GM12878 (cell line): ENCODE results near the gene PERCC1. TPM values are rescaled to one million over a fixed set of nuclear protein-coding genes. Genes with fewer than 3 reads are reported as not detected.

Experiments
- ATAC-seq: fragments of 200-7000 bp; cut with Tn5 transposase; 3 replicates; pipeline ENCODE4 v1.9.1; 2020; ENCODE audit warnings: mild to moderate bottlenecking, moderate library complexity
- BruUV-seq: library from RNA; stranded (reverse); fragments of 400-500 nt; replicated peaks from 2 replicates; lab custom pipeline; 2021; lab: Mats Ljungman, UMichigan
- CTCF ChIA-PET: fragments of 300-600 bp; sonication (Branson Sonifier 250); formaldehyde crosslinking; extraction: SDS; loops from one replicate; lab custom pipeline; 2021; ENCODE audit warnings: inconsistent platforms; lab: Yijun Ruan, JAX
- POLR2A ChIA-PET: fragments of 350-600 bp; formaldehyde crosslinking; extraction: SDS; loops from one replicate; lab custom pipeline; 2021; ENCODE audit warnings: inconsistent platforms; lab: Charles Lee
- RAD21 ChIA-PET: fragments of 300-600 bp; sonication (Branson Sonifier 250); formaldehyde crosslinking; loops from one replicate; lab custom pipeline; 2023; ENCODE audit warnings: antibody characterized with exemption; ENCODE audit not compliant: unreplicated experiment; lab: Charles Lee
- SMC1A ChIA-PET: fragments of 300-600 bp; sonication (Branson Sonifier 250); formaldehyde crosslinking; loops from one replicate; lab custom pipeline; 2023; ENCODE audit not compliant: unreplicated experiment, uncharacterized antibody; lab: Charles Lee
- DNase-seq: peaks from one replicate; pipeline ENCODE4 v3.0.0-alpha.2; 2011; ENCODE audit warnings: low read depth, low spot score
- FAIRE-seq: peaks from 3 replicates; lab custom pipeline; 2011; peaks lifted over from hg19 to GRCh38; lab: Jason Lieb, UNC
- H2AFZ ChIP-seq: 2 replicates; pipeline ENCODE4 v1.6.0; 2011; ENCODE audit warnings: low read depth, low read length, control low read depth; ENCODE audit not compliant: control insufficient read depth
- H3K27ac ChIP-seq: 2 replicates; pipeline ENCODE4 v1.5.1; 2011; ENCODE audit warnings: control low read depth; ENCODE audit not compliant: control insufficient read depth, insufficient read depth
- H3K27me3 ChIP-seq, 2 experiments: replicated peaks in 1 of 2; 2 replicates each; pipeline versions ENCODE4 v1.6.0 to v1.6.1; 2011; ENCODE audit warnings: low read length in 1 of 2; ENCODE audit not compliant: control insufficient read depth in 2 of 2, insufficient read depth in 2 of 2
- H3K36me3 ChIP-seq, 2 experiments: 2 replicates each; pipeline ENCODE4 v1.5.1; 2011; ENCODE audit warnings: low read length in 1 of 2; ENCODE audit not compliant: control insufficient read depth in 2 of 2, insufficient read depth in 2 of 2
- H3K4me1 ChIP-seq: 2 replicates; pipeline ENCODE4 v1.6.1; 2011; ENCODE audit warnings: mild to moderate bottlenecking, low read length, moderate library complexity, mixed read lengths; ENCODE audit not compliant: control insufficient read depth, insufficient read depth
- H3K4me2 ChIP-seq: 2 replicates; pipeline ENCODE4 v1.6.0; 2011; ENCODE audit warnings: control low read depth; ENCODE audit not compliant: control insufficient read depth, insufficient read depth
- H3K4me3 ChIP-seq: fragments of 200-600 bp; sonication (generic); 2 replicates; pipeline ENCODE4 v1.5.1; 2016
- H3K79me2 ChIP-seq: 2 replicates; pipeline ENCODE4 v1.6.0; 2011; ENCODE audit warnings: low read length; ENCODE audit not compliant: control insufficient read depth, insufficient read depth
- H3K9ac ChIP-seq: 2 replicates; pipeline ENCODE4 v1.8.0; 2011; ENCODE audit warnings: low read length, control low read depth, mixed read lengths; ENCODE audit not compliant: control insufficient read depth, insufficient read depth
- H3K9me3 ChIP-seq: replicated peaks from 3 replicates; pipeline ENCODE4 v1.5.1; 2011; ENCODE audit warnings: mild to moderate bottlenecking, low read length; ENCODE audit not compliant: control insufficient read depth, insufficient read depth
- H4K20me1 ChIP-seq: 2 replicates; pipeline ENCODE4 v1.6.0; 2011; ENCODE audit not compliant: control insufficient read depth, insufficient read depth
- BCLAF1 ChIP-seq: fragments of 450-650 bp; IDR thresholded peaks from 2 replicates; pipeline ENCODE4 v1.6.1; 2017; ENCODE audit warnings: antibody characterized with exemption, mild to moderate bottlenecking, moderate library complexity
- ESRRA ChIP-seq: IDR thresholded peaks from 2 replicates; pipeline ENCODE4 v1.6.1; 2012; ENCODE audit warnings: mild to moderate bottlenecking, low read length, improper control_type of control experiment
- HSF1 ChIP-seq: fragments of 150-350 bp; IDR thresholded peaks from 2 replicates; pipeline ENCODE4 v1.6.1; 2014; ENCODE audit warnings: mild to moderate bottlenecking, low read depth, low read length
- NBN ChIP-seq: fragments of 450-650 bp; IDR thresholded peaks from 2 replicates; pipeline ENCODE4 v1.6.1; 2016
- RBBP5 ChIP-seq: fragments of 200-600 bp; sonication (generic); conservative IDR thresholded peaks from 2 replicates; pipeline ENCODE4 v1.6.1; 2016
- SPI1 ChIP-seq: IDR thresholded peaks from 2 replicates; pipeline ENCODE4 v1.6.1; 2011; ENCODE audit warnings: low read depth, mild to moderate bottlenecking, low read length, moderate library complexity, borderline replicate concordance; ENCODE audit not compliant: insufficient read depth
- ZBED1 ChIP-seq: IDR thresholded peaks from 2 replicates; pipeline ENCODE4 v1.6.1; 2016; ENCODE audit warnings: borderline replicate concordance
- whole genome bisulfite sequencing: methylation state at CpG from one replicate; pipeline ENCODE4 v1.1.6; 2016; ENCODE audit warnings: low lambda C conversion rate; ENCODE audit not compliant: insufficient replicate concordance, insufficient coverage; ENCODE audit errors: missing lambda C conversion rate; 5-methylcytosine and 5-hydroxymethylcytosine counted together
- in situ Hi-C: fragments of 300-500 bp; cut with MboI; formaldehyde crosslinking; loops from 9 replicates; pipeline ENCODE4 v1.14.3; 2018; ENCODE audit warnings: mixed read lengths
- intact Hi-C: fragments of 100-400 bp; cut with micrococcal nuclease; formaldehyde crosslinking; loops from one replicate; pipeline ENCODE4 v1.14.2; 2022; ENCODE audit not compliant: unreplicated experiment
- polyA plus RNA-seq, 11 experiments: library from polyadenylated mRNA; depleted of rRNA in 4 of 11; unstranded in 6 of 11; stranded (reverse) in 5 of 11; fragments of >200 nt; fragmentation: Nextera tagmentation in 4 of 11; fragmentation: Illumina TruSeq in 1 of 11; extraction: Ambion mirVana in 4 of 11; extraction: Trizol in 1 of 11; gene quantifications; 1 replicate in 1 of 11; 2 replicates in 10 of 11; pipeline versions ENCODE4 v1.2.1 to v1.2.3, GENCODE V29; 2011 to 2016; ENCODE audit warnings: inconsistent platforms in 2 of 11, missing spikeins in 2 of 11, low read depth in 1 of 11
- total RNA-seq, 4 experiments: library from RNA; depleted of rRNA in 3 of 4; stranded (reverse); fragments of >200 nt in 3 of 4; fragmentation: Illumina TruSeq in 1 of 4; extraction: Trizol in 1 of 4; gene quantifications; 2 replicates each; pipeline versions ENCODE4 v1.2.1 to v1.2.3, GENCODE V29; 2013 to 2021

PERCC1 gene
- total and polyA plus RNA-seq, 10 of the 15 experiments (the other 5 are each of a cell fraction or from before 2014, with no cell fraction given), result not detected

- Histone ChIP-seq H3K27me3 (peaks cover 0 to 10% of the 10 kb centered on the region in 2 experiments), H3K9me3 (no peaks in the 10 kb centered on the region), H4K20me1 (no peaks in the 10 kb centered on the region; the same call in 1 of the 2 replicates), H3K79me2 (no peaks in the 10 kb centered on the region), H3K9ac (no peak overlapping the region), H3K4me1 (no peaks in the 10 kb centered on the region), H3K4me3 (no peak overlapping the region), H3K36me3 (no peaks in the 10 kb centered on the region), H2AFZ (no peak overlapping the region), H3K27ac (no peak overlapping the region), H3K4me2 (no peak overlapping the region)
- ATAC-seq (no peak), DNase-seq (no peak), FAIRE-seq (no peak)
- WGBS, result 17% methylated on average over 11 of the region's 14 CpGs
- no peak for TF ChIP-seq HSF1
- no peak for TF ChIP-seq ESRRA
- TF ChIP-seq ZBED1, result no peak
- no peak for TF ChIP-seq NBN
- TF ChIP-seq SPI1, result no peak
- no peak for TF ChIP-seq BCLAF1
- TF ChIP-seq RBBP5, result no peak
- intact Hi-C loops, result no loop called here
- CTCF ChIA-PET, result interaction anchor here (0.6 kb wide), 1 partner anchor 14 kb away, joined by 4 read pairs; no protein-coding TSS in a partner anchor
- SMC1A ChIA-PET, result no interaction called here
- POLR2A ChIA-PET, result interaction anchor here (0.6 kb wide), 1 partner anchor 9 kb away, joined by 9 read pairs; no protein-coding TSS in a partner anchor
- RAD21 ChIA-PET, result interaction anchor here (1.5 kb wide), 1 partner anchor 248 kb away, joined by 3 read pairs; the partner anchor contains the start of gene JPT2
- no TSS peak for BruUV-seq
- in situ Hi-C loops, result no loop called here
These were observed 592 bp upstream of the PERCC1 start for GRCh38 chr16:1430214-1430758.
